ENCODE data around the gene CLSTN2. TPM values are rescaled to one million over a fixed set of nuclear protein-coding genes. Genes with fewer than 3 reads are reported as not detected.

The CLSTN2 gene
- total RNA-seq, 1 experiment from 2014 or later: 0.68 TPM

DNA sequence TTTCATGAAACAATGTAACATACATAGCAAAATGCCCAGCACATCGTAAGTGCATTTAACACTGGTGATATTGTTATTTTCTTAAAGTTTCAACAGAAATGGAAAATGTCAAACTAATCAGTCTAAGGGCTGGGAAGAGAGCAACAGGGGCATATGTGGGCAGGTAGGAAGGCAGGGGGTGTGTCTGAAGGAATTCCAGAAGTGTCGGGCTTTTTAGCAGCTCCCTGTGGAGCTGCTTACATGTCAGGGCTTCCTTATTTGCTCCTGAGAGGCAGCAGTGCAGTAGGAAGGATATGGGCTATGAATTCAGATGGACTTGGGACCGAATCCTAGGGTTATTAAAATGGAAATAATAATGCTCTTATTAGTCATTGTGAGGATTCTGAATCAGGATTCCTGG, 311.6 kb downstream of the CLSTN2 start:
- Histone ChIP-seq H2AK5ac (ENCODE audit: insufficient read length, low read length) (no peak overlapping the region), H3K79me1 (ENCODE audit: insufficient read depth, low read depth, low read length, poor library complexity, severe bottlenecking) (no peaks in the 10 kb centered on the region)

More for the DNA sequence above, 311.6 kb downstream of the CLSTN2 start:
- Histone ChIP-seq H4K20me1 (ENCODE audit: control insufficient read depth, insufficient read depth, insufficient read length) (no peaks in the 10 kb centered on the region), H2BK15ac (ENCODE audit: low read depth, low read length) (no peak overlapping the region), H3K79me2 (ENCODE audit: insufficient read depth, low read length) (no peaks in the 10 kb centered on the region), H3K23ac (ENCODE audit: insufficient read length, low read depth, low read length) (no peak overlapping the region), H2BK120ac (ENCODE audit: low read depth, low read length, poor library complexity, severe bottlenecking) (no peak overlapping the region), H3K27me3 (ENCODE audit: insufficient read depth, low read length) (no peaks in the 10 kb centered on the region), H4K5ac (ENCODE audit: insufficient read length, low read depth, low read length) (no peak overlapping the region), H3K4me1 (ENCODE audit: insufficient read depth, low read length) (peaks cover 4% of the 10 kb centered on the region; the same call in 1 of the 2 replicates), H4K91ac (ENCODE audit: insufficient read length, low read depth, low read length) (no peak overlapping the region), H3K56ac (ENCODE audit: insufficient read length, low read depth, low read length) (no peak overlapping the region), H3T11ph (ENCODE audit: low read length) (no peak overlapping the region), H4K8ac (replicated peaks; ENCODE audit: insufficient read length, low read depth, low read length) (no peak overlapping the region), H3K14ac (ENCODE audit: insufficient read depth, low read length) (no peak overlapping the region), H3K9me3 (ENCODE audit: control insufficient read depth, low read depth, low read length) (no peaks in the 10 kb centered on the region), H3K23me2 (ENCODE audit: insufficient read length, low read depth, low read length, poor library complexity, severe bottlenecking) (no peaks in the 10 kb centered on the region), H3K9ac (ENCODE audit: extremely low read depth, insufficient read length, low read length) (no peak overlapping the region), H3K4me2 (ENCODE audit: insufficient read depth, insufficient read length, low read length) (no peak overlapping the region), H2BK5ac (ENCODE audit: insufficient read length, low read length) (no peak overlapping the region), H2AFZ (ENCODE audit: low read length) (no peak overlapping the region), H2BK20ac (ENCODE audit: low read depth, low read length, poor library complexity, severe bottlenecking) (no peak overlapping the region), H3K18ac (ENCODE audit: insufficient read length, low read depth, low read length) (no peak overlapping the region), H3K27ac (ENCODE audit: insufficient read length, low read depth, low read length) (no peak overlapping the region), H3K4ac (ENCODE audit: low read depth, low read length) (no peak overlapping the region), H2BK12ac (ENCODE audit: insufficient read length, low read depth, low read length) (no peak overlapping the region)
- H3K36me3 Mint-ChIP-seq (ENCODE audit: insufficient read depth in 1 of 3, low read depth in 3 of 3): no peaks in the 10 kb centered on the region; a peak in 1 of 7 replicates
- no peaks in the 10 kb centered on the region for H3K27me3 Mint-ChIP-seq (ENCODE audit: low read depth)
- DNase-seq: no peak
- TF ChIP-seq, protein P1, sequence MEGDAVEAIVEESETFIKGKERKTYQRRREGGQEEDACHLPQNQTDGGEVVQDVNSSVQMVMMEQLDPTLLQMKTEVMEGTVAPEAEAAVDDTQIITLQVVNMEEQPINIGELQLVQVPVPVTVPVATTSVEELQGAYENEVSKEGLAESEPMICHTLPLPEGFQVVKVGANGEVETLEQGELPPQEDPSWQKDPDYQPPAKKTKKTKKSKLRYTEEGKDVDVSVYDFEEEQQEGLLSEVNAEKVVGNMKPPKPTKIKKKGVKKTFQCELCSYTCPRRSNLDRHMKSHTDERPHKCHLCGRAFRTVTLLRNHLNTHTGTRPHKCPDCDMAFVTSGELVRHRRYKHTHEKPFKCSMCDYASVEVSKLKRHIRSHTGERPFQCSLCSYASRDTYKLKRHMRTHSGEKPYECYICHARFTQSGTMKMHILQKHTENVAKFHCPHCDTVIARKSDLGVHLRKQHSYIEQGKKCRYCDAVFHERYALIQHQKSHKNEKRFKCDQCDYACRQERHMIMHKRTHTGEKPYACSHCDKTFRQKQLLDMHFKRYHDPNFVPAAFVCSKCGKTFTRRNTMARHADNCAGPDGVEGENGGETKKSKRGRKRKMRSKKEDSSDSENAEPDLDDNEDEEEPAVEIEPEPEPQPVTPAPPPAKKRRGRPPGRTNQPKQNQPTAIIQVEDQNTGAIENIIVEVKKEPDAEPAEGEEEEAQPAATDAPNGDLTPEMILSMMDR (conservative IDR thresholded peaks at IDR 0.05): no peak
- H3K27ac Mint-ChIP-seq: 0 out of 7 replicates have a peak overlapping the region, but pooled peaks of 1 of the 3 experiments have one; percentile 1
- peaks cover 25 to 27% of the 10 kb centered on the region in 2 experiments for H3K4me1 Mint-ChIP-seq
- no peak overlapping the region for H3K4me3 Mint-ChIP-seq
- no CpG with 5 or more reads among the region's 3 CpGs for WGBS (ENCODE audit: extremely low coverage, insufficient read length, low lambda C conversion rate)
- no peaks in the 10 kb centered on the region; a peak in 1 of 5 replicates for H3K9me3 Mint-ChIP-seq

Data from H9 (cell line).